Rectal smooth muscle tissue (tissue), 1 donor: ENCODE data around the gene MYNN.
"Not testable (repeated sequence)": the region's sequence is repeated elsewhere in the genome, so short reads cannot be mapped to it uniquely, and the experiment has no call there.

Source experiments
- H3K27ac ChIP-seq: one replicate; pipeline ENCODE4 v1.7.0; 2013; ENCODE audit warnings: low read depth, low read length, inconsistent platforms
- H3K27me3 ChIP-seq: one replicate; pipeline ENCODE4 v1.7.0; 2013; ENCODE audit warnings: low read length; ENCODE audit not compliant: control insufficient read depth, insufficient read depth
- H3K36me3 ChIP-seq: one replicate; pipeline ENCODE4 v1.7.0; 2013; ENCODE audit warnings: low read length; ENCODE audit not compliant: control insufficient read depth, insufficient read depth
- H3K4me1 ChIP-seq: one replicate; pipeline ENCODE4 v1.7.0; 2013; ENCODE audit warnings: low read length; ENCODE audit not compliant: control insufficient read depth, insufficient read depth
- H3K4me3 ChIP-seq: one replicate; pipeline ENCODE4 v1.7.0; 2013; ENCODE audit warnings: low read length
- H3K9ac ChIP-seq: one replicate; pipeline ENCODE4 v1.7.0; 2013; ENCODE audit warnings: low read length

MYNN gene

DNA sequence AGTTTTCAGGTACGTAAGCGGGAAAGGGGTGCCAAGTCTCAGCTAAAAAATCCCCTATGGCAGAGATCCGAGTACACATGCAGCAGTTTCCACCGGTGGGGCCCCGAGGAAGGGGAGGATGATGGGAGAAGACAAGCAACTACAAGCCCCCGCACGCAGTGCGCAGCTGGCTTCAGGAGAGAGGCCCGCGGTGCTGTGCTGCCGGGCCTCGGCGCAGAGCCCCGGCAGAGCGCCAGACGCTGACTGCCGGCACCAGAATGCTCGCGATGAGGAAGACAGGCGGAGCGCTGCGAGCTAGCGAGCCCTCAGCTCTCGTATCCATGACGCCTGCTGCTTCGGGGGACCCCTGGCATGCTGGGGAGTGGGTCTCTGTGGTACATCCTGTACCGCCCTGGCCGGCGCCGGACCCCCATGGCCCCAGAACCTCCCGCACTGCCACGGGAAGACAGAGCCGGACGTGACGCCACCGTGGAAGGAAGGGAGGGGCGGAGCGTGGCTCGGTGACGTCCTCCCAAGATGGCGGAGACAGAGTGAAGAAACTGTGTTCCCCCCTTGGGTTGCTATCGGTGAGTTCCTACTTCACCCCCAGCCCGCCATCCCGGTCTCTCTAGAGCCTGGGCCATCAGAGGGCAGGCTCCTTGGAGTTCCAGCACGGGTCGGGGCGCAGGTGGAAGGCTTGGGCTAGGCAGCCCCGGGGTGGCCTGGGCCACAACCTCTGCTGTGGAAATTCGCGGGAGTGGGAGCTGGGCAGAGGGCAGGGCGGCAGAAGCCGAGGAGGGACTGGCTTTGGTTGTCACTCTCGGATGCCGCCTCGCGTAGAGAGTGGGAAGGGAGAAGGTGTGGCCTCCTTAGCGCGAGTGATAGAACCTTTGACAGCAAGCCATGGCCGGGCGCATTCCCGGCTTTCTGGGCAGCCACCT is at the start of gene MYNN:
MYNN (plus strand) TSS at position 500 of the 920 bp plus-strand sequence. CDS start 900 bp downstream, outside the sequence.
- Histone ChIP-seq H3K4me3 (peak within 1 kb of the TSS; percentile 96), H3K27ac (peak within 1 kb of the TSS; percentile 97), H3K4me1 (peaks cover 10% of the 10 kb centered on the region), H3K9ac (peak within 1 kb of the TSS; percentile 98), H3K36me3 (peaks cover 4% of the 10 kb centered on the region), H3K27me3 (no peaks in the 10 kb centered on the region)

DNA sequence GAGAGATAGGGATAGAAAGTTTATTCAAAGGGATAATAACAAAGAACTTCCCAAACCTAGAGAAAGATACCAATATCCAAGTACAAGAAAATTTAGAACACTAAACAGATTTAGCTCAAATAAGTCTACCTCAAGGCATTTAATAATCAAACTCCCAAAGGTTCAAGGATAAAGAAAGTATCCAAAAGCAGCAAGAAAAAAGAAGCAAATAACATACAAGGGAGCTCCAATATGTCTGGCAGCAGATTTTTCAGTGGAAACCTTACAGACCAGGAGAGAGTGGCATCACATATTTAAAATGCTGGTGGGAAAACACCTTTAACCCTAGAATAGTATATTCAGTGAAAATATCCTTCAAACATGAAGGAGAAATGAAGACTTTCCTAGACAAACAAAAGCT is 41.3 kb upstream of the MYNN start:
- H3K9ac ChIP-seq, H3K36me3 ChIP-seq, H3K4me1 ChIP-seq, H3K27ac ChIP-seq, H3K27me3 ChIP-seq, H3K4me3 ChIP-seq: not testable (repeated sequence)

DNA sequence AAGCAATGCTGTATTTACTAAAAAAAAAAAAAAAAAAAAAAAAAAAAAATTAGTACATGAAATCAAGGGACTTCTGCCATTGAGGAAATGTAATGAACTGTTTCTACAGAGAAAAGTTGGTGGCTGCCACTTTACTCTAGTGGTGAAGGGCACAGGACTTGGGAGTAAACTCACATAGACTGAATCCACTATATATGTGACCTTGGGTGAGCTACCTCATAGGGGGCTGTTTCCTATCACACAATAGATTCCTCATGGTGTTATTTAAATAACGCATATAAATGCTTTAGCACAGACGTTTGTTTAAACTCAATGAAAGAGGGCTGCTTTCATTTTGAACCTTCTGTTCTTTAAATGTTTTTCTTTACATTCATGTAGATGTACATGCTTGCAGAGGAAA is 34.1 kb upstream of the MYNN start:
- H3K4me3 ChIP-seq, result no peak overlapping the region
- H3K4me1 ChIP-seq, result no peaks in the 10 kb centered on the region
- no peak overlapping the region for H3K27ac ChIP-seq
- H3K27me3 ChIP-seq, result no peaks in the 10 kb centered on the region
- H3K9ac ChIP-seq, result no peak overlapping the region
- no peaks in the 10 kb centered on the region for H3K36me3 ChIP-seq

- no peaks in the 10 kb centered on the region for H3K27me3 ChIP-seq
- H3K36me3 ChIP-seq, result no peaks in the 10 kb centered on the region
- H3K4me3 ChIP-seq, result no peak overlapping the region
- no peaks in the 10 kb centered on the region for H3K4me1 ChIP-seq
- H3K27ac ChIP-seq, result no peak overlapping the region
- H3K9ac ChIP-seq, result no peak overlapping the region
These were observed 28.7 kb upstream of the MYNN start for GRCh38 chr3:169744366-169745054.

DNA sequence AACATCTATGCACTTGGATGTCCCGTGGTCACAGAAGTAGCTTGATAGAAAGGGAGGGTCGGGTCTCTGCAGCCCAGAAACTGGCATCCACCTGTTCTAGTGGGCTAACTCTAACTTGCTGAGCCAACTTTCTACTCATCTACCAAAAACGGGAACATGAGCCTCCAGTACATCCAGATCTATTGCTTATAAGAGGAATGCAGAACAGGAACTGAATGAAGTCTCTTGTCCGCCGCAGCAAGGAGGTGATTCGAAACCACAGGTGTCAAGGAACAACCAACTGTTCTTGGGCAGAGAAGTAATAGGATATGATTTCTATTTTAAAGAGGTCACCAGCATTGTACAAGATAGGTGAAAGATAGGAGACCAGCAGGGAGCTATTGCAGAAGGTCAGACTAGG is 26.3 kb upstream of the MYNN start:
- Histone ChIP-seq H3K4me1 (no peaks in the 10 kb centered on the region), H3K27ac (no peak overlapping the region), H3K27me3 (no peaks in the 10 kb centered on the region), H3K9ac (no peak overlapping the region), H3K36me3 (no peaks in the 10 kb centered on the region), H3K4me3 (no peak overlapping the region)

DNA sequence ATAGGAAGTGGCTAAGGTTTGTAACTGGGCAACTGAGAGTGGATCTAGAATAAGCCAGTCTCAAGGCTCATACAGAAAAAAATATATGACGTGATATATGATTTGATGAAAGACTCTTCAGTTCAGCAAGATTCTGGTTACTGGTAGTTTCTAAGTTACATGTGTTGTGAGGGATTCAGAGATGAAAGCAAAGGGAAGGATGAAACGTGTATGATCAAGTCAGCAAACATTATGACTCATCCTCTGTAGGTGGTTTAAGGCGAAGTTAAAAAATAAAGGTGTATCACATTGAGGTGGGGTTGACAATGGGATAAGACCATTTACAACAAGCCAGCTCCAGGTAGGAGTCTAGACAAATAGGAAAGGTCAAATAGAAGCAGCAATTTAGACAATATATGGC is 24.5 kb upstream of the MYNN start:
- Histone ChIP-seq H3K4me3 (no peak overlapping the region), H3K27me3 (no peaks in the 10 kb centered on the region), H3K9ac (no peak overlapping the region), H3K4me1 (no peaks in the 10 kb centered on the region), H3K36me3 (no peaks in the 10 kb centered on the region), H3K27ac (no peak overlapping the region)

DNA sequence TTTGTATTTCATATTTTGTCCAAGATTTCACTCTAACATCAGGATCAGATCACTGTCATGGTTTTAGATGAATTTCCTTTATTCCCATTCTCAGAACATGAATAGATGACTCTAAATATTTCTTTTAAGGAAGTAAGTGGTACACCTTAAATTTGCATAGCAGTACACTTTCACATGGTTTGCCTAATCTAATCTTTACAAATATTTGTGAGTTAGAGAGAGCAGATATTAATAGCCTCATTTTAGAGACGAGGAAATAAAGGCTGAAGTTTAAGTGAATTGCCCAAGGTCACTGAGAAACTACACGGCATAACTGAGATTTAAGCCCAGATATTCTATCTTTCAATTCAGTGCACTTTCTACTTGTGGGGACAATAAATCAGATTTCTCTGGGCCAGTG is 22.5 kb upstream of the MYNN start:
- Histone ChIP-seq H3K36me3 (no peaks in the 10 kb centered on the region), H3K4me1 (no peaks in the 10 kb centered on the region), H3K27ac (no peak overlapping the region), H3K9ac (no peak overlapping the region), H3K4me3 (no peak overlapping the region), H3K27me3 (no peaks in the 10 kb centered on the region)

DNA sequence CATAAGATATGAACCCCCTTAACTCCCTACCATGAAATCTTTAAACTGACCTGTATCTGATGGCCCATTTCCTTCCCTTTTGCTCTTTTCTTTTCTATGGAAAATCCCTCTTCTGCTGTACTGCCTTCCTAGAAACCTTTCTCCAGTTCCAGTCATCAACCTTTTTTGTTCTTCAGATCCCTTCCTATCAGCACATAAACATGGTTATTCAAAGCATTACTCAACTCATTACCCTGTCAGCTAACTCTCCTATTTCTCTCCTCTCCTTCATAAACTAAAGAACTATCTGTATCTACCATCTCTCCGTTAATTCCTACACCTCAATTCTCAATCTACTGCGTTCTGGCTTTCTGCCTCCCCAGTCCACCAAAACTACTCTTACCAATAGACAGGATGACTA is 21.3 kb upstream of the MYNN start:
- no peaks in the 10 kb centered on the region for H3K27me3 ChIP-seq
- H3K27ac ChIP-seq, result no peak overlapping the region
- no peaks in the 10 kb centered on the region for H3K4me1 ChIP-seq
- H3K4me3 ChIP-seq, result no peak overlapping the region
- no peak overlapping the region for H3K9ac ChIP-seq
- no peaks in the 10 kb centered on the region for H3K36me3 ChIP-seq

DNA sequence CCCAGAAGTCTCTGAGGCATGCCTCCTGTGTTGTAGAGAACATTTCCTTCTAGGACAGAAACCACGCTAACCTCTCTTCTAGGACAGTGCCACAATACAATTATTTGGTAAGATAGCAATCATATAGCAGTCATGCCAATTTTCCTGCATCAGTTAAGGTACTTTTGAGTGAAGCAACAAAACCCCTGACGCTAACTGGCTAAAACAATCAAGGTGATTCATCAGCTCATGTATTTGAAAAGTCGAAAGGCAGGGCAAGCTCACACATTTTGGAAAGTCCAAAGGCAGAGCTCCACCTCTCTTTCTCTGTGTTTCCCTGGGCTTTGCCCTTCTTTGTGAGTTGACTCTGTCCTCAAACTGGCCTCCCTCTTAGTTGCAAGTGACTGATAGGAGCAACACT is 18.5 kb upstream of the MYNN start:
- Histone ChIP-seq H3K4me1 (no peaks in the 10 kb centered on the region), H3K36me3 (no peaks in the 10 kb centered on the region), H3K4me3 (no peak overlapping the region), H3K27me3 (no peaks in the 10 kb centered on the region), H3K9ac (no peak overlapping the region), H3K27ac (no peak overlapping the region)

GRCh38 chr3:169755488-169755887 is 17.7 kb upstream of the MYNN start:
- Histone ChIP-seq H3K27ac (no peak overlapping the region), H3K4me1 (no peaks in the 10 kb centered on the region), H3K4me3 (no peak overlapping the region), H3K9ac (no peak overlapping the region), H3K36me3 (no peaks in the 10 kb centered on the region), H3K27me3 (no peaks in the 10 kb centered on the region)

DNA sequence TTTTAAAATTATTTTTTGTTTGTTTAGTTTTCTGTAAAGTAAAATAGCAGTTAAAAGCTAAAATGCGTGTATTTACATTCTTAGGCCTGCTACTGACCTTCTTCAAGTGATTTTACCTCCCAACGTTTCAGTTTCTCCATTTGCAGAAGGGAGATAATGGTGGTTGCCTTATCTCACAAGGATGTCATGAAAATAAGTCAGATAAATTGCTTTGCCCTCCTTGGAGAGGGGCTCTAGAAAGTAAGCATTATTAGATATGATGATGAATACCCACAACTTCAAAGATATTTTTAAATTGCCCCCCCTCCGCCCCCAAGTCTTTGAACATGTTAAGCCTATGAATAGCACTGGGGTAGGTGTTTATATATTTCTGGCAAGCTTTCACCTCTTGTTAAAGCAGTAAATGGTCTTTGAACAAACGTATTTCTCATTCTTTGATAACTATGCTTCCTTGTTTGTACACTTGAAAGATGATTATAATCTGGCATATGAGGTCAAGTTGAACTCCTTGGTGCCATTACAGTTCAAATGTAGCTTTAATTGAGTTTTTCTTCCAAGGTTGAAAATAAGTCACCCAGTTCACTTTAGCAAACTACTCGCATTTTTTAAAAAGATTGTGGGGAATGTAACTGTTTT is 14.7 kb upstream of the MYNN start:
- no peaks in the 10 kb centered on the region for H3K36me3 ChIP-seq
- no peak overlapping the region for H3K4me3 ChIP-seq
- no peak overlapping the region for H3K9ac ChIP-seq
- no peak overlapping the region for H3K27ac ChIP-seq
- no peaks in the 10 kb centered on the region for H3K4me1 ChIP-seq
- no peaks in the 10 kb centered on the region for H3K27me3 ChIP-seq

DNA sequence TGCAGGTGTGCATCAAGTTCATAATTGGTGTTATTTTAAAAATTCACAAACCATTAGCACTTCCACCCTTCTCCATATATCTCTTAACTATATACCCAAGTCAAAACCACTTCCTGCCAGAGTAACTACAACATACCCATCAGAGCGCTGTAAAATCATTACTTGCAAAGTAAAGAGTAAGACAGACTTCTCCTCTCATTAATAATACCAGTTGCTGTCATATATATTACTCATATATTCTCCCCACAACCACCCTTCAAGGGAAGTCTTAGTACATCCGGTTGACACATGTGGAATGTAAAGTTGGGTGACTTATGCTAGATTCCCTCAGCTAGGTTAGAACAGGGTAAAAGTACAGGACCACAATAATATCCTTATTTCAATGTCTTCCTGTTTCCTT is 13.9 kb upstream of the MYNN start:
- no peaks in the 10 kb centered on the region for H3K27me3 ChIP-seq
- no peak overlapping the region for H3K9ac ChIP-seq
- no peaks in the 10 kb centered on the region for H3K4me1 ChIP-seq
- no peak overlapping the region for H3K4me3 ChIP-seq
- H3K27ac ChIP-seq, result no peak overlapping the region
- H3K36me3 ChIP-seq, result no peaks in the 10 kb centered on the region
